HL-60 (cell line): ENCODE data around the gene CBY1.
"Not testable (repeated sequence)": the region's sequence is repeated elsewhere in the genome, so short reads cannot be mapped to it uniquely, and the experiment has no call there.

Experiments
- GABPA ChIP-seq: IDR thresholded peaks from 2 replicates; pipeline ENCODE4 v1.6.1; 2012; ENCODE audit warnings: low read depth
- TF ChIP-seq, protein P1 (sequence below): IDR thresholded peaks from one replicate; pipeline ENCODE4 v1.5.1; 2011; ENCODE audit warnings: low read length, control low read depth, inconsistent platforms; ENCODE audit not compliant: insufficient read depth
- TF ChIP-seq, protein P2 (sequence below): IDR thresholded peaks from 2 replicates; pipeline ENCODE4 v1.6.1; 2012; ENCODE audit warnings: low read depth; ENCODE audit not compliant: insufficient replicate concordance

DNA sequence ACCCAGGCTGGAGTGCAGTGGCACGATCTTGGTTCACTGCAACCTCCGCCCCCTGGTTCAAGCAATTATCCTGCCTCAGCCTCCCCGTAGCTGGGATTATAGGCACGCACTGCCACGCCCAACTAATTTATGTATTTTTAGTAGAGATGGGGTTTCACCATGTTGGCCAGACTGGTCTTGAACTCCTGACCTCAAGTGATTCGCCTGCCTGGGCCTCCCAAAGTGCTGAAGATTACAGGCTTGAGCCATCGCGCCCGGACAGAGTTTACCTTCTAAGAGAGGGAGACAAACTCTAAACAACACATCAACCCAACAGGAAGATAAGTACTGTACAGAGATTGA, 41.4 kb upstream of the CBY1 start:
- TF ChIP-seq, protein P1, sequence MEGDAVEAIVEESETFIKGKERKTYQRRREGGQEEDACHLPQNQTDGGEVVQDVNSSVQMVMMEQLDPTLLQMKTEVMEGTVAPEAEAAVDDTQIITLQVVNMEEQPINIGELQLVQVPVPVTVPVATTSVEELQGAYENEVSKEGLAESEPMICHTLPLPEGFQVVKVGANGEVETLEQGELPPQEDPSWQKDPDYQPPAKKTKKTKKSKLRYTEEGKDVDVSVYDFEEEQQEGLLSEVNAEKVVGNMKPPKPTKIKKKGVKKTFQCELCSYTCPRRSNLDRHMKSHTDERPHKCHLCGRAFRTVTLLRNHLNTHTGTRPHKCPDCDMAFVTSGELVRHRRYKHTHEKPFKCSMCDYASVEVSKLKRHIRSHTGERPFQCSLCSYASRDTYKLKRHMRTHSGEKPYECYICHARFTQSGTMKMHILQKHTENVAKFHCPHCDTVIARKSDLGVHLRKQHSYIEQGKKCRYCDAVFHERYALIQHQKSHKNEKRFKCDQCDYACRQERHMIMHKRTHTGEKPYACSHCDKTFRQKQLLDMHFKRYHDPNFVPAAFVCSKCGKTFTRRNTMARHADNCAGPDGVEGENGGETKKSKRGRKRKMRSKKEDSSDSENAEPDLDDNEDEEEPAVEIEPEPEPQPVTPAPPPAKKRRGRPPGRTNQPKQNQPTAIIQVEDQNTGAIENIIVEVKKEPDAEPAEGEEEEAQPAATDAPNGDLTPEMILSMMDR, result not testable (repeated sequence)
- TF ChIP-seq, protein P2, sequence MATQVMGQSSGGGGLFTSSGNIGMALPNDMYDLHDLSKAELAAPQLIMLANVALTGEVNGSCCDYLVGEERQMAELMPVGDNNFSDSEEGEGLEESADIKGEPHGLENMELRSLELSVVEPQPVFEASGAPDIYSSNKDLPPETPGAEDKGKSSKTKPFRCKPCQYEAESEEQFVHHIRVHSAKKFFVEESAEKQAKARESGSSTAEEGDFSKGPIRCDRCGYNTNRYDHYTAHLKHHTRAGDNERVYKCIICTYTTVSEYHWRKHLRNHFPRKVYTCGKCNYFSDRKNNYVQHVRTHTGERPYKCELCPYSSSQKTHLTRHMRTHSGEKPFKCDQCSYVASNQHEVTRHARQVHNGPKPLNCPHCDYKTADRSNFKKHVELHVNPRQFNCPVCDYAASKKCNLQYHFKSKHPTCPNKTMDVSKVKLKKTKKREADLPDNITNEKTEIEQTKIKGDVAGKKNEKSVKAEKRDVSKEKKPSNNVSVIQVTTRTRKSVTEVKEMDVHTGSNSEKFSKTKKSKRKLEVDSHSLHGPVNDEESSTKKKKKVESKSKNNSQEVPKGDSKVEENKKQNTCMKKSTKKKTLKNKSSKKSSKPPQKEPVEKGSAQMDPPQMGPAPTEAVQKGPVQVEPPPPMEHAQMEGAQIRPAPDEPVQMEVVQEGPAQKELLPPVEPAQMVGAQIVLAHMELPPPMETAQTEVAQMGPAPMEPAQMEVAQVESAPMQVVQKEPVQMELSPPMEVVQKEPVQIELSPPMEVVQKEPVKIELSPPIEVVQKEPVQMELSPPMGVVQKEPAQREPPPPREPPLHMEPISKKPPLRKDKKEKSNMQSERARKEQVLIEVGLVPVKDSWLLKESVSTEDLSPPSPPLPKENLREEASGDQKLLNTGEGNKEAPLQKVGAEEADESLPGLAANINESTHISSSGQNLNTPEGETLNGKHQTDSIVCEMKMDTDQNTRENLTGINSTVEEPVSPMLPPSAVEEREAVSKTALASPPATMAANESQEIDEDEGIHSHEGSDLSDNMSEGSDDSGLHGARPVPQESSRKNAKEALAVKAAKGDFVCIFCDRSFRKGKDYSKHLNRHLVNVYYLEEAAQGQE, result not testable (repeated sequence)
- not testable (repeated sequence) for TF ChIP-seq GABPA
